ENCODE data around the gene CCDC33.

The CCDC33 gene

DNA sequence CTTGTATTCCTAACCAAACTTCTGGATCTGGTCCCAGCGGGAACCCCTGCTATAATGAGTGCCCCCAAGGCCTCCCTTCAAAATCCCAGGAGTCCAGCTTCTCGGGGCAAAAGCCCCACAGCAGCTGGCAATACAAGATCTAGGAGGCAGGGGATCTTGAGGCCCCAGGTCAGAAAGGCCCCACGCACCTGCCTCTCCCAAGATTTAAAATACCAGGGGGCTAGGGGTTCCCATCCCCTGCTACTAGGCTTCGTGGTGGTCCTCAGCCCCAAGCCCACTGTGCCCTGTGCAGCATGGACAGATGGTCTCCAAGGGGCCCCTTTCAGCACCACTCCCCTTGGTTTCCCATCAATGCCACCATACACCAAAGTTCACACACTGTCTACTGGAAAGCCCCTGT, 147.2 kb downstream of the CCDC33 start:
- H3K4me1 ChIP-seq = peaks cover 0 to 8% (median 0%) of the 10 kb centered on the region in 4 donors
- DNase-seq = no peak
- peaks cover 0 to 38% of the 10 kb centered on the region in 2 donors for H3K27me3 ChIP-seq
- H3K36me3 ChIP-seq = no peaks in the 10 kb centered on the region
- no peaks in the 10 kb centered on the region for H3K9me3 ChIP-seq
- no peak overlapping the region for H3K4me3 ChIP-seq
- intact Hi-C loops (cut with DNase I; ENCODE audit: low total_unique reads) = loop anchor here (2.0 kb wide), 1 partner anchor 54 kb away; no protein-coding TSS in a partner anchor
- no peak overlapping the region for H3K27ac ChIP-seq
- TF ChIP-seq, protein P1, sequence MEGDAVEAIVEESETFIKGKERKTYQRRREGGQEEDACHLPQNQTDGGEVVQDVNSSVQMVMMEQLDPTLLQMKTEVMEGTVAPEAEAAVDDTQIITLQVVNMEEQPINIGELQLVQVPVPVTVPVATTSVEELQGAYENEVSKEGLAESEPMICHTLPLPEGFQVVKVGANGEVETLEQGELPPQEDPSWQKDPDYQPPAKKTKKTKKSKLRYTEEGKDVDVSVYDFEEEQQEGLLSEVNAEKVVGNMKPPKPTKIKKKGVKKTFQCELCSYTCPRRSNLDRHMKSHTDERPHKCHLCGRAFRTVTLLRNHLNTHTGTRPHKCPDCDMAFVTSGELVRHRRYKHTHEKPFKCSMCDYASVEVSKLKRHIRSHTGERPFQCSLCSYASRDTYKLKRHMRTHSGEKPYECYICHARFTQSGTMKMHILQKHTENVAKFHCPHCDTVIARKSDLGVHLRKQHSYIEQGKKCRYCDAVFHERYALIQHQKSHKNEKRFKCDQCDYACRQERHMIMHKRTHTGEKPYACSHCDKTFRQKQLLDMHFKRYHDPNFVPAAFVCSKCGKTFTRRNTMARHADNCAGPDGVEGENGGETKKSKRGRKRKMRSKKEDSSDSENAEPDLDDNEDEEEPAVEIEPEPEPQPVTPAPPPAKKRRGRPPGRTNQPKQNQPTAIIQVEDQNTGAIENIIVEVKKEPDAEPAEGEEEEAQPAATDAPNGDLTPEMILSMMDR (IDR thresholded peaks at IDR 0.05) = no peak

DNA sequence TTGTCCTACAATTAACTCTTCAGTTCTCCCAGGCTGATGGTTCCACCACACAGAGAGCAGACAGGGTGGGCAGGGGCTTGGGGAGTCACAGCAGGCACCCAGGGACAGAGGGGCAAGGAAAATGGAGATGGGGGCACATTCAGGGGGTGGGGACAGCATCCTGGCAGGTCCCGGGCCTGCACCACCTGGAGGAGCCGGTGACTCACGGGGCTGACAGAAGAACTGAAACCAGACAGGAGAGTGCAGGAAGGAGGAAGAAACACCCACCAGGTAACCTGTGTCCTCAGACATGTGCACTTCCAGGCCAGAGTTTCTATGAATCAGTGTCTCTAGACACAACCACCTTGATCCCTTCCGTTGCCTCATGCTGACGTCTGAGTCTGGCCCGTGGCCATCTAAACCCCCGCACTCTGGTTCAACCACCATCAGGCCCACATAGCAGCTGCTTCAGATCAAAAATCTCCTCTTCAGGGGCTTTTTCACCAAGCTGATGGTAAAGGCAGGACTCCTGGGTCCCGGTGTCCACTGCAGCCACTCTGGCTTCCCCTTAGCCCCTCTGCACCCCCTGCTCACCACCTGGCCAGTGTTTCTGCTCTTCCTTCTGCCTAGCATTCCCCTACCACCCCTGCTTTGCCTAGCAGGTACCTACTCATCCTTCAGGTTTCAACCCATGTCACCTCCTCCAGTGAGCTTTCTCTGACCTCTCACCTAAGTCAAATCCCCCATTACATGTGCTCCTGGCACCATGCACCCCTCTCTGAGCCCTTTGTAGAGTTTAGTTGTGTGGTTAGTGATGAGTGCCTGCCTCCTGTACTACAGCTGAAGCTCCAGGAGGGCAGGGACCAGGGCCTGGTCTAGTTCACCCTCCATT, 147.8 kb downstream of the CCDC33 start:
- TF ChIP-seq, protein P1 (IDR thresholded peaks at IDR 0.05) = no peak
- peaks cover 0 to 8% (median 0%) of the 10 kb centered on the region in 4 donors for H3K4me1 ChIP-seq
- no peak for DNase-seq
- no peak overlapping the region for H3K27ac ChIP-seq
- peaks cover 0 to 45% of the 10 kb centered on the region in 2 donors for H3K27me3 ChIP-seq
- no peak overlapping the region for H3K4me3 ChIP-seq
- H3K36me3 ChIP-seq = no peaks in the 10 kb centered on the region
- H3K9me3 ChIP-seq = no peaks in the 10 kb centered on the region
- intact Hi-C loops (cut with DNase I; ENCODE audit: low total_unique reads) = loop anchor here (2.0 kb wide), 1 partner anchor 53 kb away; no protein-coding TSS in a partner anchor

DNA sequence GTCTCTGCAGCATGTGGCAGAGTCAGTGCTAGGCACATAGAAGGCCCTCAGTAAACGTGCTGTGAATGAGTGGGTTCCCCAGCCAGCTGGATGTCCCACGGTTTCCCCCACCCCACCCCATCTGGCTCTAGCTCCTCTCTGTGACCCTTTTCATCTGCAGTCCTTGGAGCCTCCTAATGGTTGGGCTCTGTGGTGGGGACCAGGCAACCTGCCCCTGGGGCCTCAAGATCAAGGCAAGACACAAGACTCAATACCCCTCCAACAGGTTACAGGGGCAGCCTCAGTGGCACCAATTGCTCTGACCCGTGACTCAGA, 148.4 kb downstream of the CCDC33 start:
- Histone ChIP-seq H3K9me3 (no peaks in the 10 kb centered on the region), H3K27me3 (peaks cover 0 to 45% of the 10 kb centered on the region in 2 donors), H3K27ac (no peak overlapping the region), H3K4me3 (no peak overlapping the region), H3K4me1 (peaks cover 0 to 8% (median 0%) of the 10 kb centered on the region in 4 donors), H3K36me3 (no peaks in the 10 kb centered on the region)
- intact Hi-C loops (cut with DNase I; ENCODE audit: low total_unique reads) = no loop called here
- TF ChIP-seq, protein P1 (IDR thresholded peaks at IDR 0.05) = no peak
- no peak for DNase-seq

GRCh38 chr15:74384881-74385643, 148.9 kb downstream of the CCDC33 start:
- H3K4me3 ChIP-seq = no peak overlapping the region
- H3K4me1 ChIP-seq = peaks cover 0 to 8% (median 0%) of the 10 kb centered on the region in 4 donors
- intact Hi-C loops (cut with DNase I; ENCODE audit: low total_unique reads) = no loop called here
- TF ChIP-seq, protein P1 (IDR thresholded peaks at IDR 0.05) = no peak
- peak in 1 of 2 donors; percentile 33 for DNase-seq
- no peaks in the 10 kb centered on the region for H3K9me3 ChIP-seq
- no peaks in the 10 kb centered on the region for H3K36me3 ChIP-seq
- H3K27me3 ChIP-seq = peaks cover 0 to 47% of the 10 kb centered on the region in 2 donors
- no peak overlapping the region for H3K27ac ChIP-seq

GRCh38 chr15:74385733-74386132, 149.6 kb downstream of the CCDC33 start:
- DNase-seq = no peak
- intact Hi-C loops (cut with DNase I; ENCODE audit: low total_unique reads) = no loop called here

More at GRCh38 chr15:74385733-74386132, 149.6 kb downstream of the CCDC33 start:
- Histone ChIP-seq H3K27me3 (peaks cover 0 to 40% of the 10 kb centered on the region in 2 donors), H3K36me3 (no peaks in the 10 kb centered on the region), H3K4me1 (peaks cover 0 to 8% (median 0%) of the 10 kb centered on the region in 4 donors), H3K4me3 (no peak overlapping the region), H3K9me3 (no peaks in the 10 kb centered on the region), H3K27ac (no peak overlapping the region)
- TF ChIP-seq, protein P1 (IDR thresholded peaks at IDR 0.05) = no peak

Data from tibial artery (tissue), 4 donors.